Kasumi-1 (cell line): ENCODE data around the gene GNB1L.

Experiments
- DNase-seq, 2 experiments: peaks; one replicate each; lab custom pipeline; 2025; lab: John Stamatoyannopoulos, UW

The GNB1L gene

GRCh38 chr22:19760951-19761724, 93.5 kb downstream of the GNB1L start:
- DNase-seq = no peak

DNA sequence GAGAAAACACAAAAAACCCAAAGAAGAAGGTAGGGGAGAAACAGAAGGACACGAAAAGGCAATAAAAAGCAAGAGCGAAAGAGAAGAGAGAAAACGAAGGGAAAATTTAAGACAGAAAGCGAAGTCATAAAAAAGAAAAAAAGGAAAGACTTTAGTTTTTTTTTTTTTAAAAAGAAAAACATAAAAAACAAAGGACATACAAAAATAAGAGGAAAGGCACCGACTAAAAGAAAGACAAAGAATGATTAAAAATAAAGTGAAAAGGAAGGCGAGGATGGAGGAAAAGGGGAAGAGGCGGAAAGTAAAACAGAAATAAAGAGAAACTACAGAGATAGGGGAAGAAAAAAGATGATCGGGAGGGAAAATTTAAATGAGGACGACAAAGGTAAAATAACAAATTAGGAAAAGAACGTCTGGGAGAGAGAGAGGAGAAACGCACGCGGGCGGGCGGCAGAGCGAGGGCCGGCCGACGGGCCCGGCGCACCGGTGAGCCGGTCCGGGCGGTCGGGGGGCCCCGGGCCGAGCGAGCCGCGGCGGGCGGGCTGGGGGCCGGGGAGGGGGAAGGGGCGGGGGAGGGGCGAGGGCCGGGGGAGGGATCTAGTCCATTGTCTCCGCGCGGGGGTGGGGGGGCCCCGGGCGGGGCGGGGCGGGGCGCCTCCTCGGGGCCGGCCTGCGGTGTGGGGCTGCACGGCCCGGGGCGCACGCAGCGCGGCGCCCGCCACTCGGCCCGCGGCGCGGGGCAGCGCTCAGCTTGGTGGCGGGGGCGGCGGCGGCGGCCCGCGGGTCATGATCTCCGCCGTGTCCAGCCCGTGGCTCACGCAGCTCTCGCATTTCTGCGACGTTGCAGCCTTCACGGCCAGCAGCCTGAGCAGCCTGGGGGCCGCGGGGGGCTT, 94.4 kb downstream of the GNB1L start, which contains the start of gene TBX1:
Gene TBX1, plus strand, starts transcription at position 721 of the 893 bp plus-strand sequence. Its CDS starts 66 bp downstream, at position 787.
- DNase-seq = peak; percentile 7 to 50

DNA sequence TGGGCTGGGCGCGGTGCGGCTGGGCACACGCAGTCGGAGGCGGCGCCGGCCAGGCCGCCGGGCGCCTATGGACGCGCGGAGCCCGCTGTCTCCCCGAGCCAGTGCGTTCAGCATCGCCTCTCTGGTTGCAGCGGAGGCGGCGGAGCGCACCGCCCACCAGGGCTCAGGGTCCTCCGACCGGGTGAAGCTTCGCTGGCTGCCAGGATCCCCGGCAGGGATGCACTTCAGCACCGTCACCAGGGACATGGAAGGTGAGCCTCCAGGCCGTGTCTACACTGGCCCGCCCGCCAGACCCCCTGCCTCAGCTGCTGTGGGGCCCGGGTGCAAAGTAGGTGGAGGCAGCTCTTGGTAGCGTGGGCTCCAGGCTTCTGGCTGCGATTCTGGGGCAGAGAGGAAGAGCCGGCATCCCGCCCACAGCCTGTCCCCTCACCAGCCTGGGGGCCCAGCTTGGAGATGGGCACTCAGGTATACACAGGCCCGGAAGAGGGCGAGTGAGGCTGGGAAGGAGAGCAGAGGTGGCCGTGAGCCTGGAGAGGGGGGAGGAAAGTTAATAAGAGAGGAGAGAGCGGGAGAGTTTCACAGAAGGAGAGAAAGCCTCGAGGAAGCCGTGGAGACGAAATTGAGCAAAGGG, 95.1 kb downstream of the GNB1L start:
- DNase-seq = no peak

DNA sequence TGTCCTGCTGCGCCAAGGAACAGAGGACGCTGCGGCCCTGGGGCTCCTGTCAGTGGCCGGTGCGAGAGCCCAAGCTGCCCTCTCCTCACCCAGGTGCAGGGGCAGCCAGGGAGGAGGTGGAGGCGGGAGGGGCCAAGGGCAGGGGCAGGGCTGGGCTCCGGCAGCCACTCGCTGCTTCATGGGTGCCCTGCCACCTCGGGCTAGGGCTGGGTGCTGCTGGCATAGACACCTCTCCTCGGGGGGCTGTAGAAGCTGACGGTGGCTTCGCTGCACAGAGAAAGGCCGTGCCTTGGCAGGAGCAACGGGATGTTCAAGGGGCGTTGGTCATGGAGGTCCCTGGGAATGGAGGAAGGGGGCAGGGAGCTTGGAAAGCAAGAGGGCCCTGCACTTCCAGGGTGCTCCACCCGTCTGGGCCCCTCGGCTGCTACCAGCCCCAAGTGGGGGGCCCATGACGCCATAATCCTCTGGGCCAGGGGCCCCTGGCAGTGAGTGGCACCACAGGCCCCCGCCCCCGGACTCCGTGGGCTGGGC, 95.7 kb downstream of the GNB1L start:
- DNase-seq = no peak

DNA sequence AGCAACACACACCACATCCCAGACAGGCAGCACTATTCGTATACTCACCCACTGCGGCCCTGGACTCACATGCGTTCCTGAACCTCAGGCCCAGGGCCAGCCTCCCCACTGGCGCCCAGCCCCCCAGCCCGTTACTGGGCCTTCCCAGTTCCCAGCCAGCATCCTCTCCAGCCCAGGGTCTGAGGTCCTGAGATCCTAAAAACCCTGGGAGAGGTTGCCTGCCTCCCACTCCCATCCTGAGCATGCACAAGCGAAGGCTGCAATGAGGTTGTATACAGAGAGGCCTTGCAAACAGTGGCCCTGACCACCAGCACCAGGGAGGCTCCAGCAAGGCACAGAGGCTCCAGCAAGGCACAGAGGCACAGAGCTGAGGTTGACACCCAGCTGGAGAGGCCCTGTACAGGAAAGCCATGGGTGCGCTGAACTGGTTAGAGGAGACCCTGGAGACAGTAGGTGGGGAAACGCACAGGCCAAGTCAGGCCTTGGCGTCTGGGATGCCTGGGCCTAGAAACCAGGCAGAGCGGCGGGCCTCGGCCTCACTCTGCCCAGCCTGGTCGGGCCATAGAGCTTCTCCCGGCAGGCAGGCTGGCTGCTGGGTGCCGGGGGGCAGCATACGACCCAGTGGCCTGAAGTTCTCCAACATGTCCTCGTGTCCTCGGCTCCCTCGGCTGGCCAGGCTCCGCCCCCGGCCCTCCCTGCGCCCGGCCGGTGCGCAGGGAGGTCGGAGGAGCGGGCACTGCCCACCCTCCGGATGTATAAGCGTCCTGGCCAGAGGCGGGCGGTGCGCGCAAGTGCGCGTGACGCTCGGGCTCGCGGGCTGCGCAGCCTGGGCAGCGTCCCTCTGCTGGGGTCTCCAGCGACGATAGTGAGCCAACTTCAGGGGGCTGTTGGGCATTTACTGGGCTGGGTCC, 96.4 kb downstream of the GNB1L start:
- DNase-seq = no peak

GRCh38 chr22:19757140-19757984, 97.3 kb downstream of the GNB1L start:
- DNase-seq = peak; percentile 52 to 64

GRCh38 chr22:19756288-19757128, 98.2 kb downstream of the GNB1L start:
- DNase-seq = peak; percentile 8 to 39

- DNase-seq = no peak
Measured at GRCh38 chr22:19755722-19756287, 98.9 kb downstream of the GNB1L start.

DNA sequence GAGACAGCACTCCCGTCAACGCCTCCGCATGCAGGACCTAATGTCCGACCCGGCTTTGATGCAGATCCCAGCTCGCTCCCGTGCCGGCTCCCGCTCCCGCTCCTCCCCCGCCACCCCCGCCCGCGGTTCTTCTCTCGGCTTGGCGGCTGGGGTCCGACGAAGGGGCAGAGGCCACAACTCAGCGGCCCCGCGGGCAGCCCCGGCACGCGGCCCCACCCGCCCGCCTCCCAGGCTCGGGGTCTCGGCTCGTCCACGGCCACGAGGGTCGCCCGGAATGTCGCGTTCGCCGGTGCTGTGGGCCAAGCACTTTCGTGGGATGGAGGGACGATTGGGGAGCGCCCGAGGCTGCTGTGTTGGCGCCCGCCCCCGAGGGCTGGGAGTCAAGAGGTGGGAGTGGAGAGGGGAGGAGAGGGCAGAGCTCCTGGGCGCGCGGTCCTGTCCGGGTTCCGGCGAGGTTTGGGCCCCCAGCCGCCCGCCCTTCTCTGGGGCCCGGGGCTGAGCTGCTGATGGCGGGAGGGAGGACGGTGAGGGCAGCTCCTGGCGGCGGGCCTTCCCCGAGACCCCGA, 99.4 kb downstream of the GNB1L start:
- DNase-seq = no peak

- no peak for DNase-seq
Measured at GRCh38 chr22:19754701-19755144, 100.0 kb downstream of the GNB1L start.

DNA sequence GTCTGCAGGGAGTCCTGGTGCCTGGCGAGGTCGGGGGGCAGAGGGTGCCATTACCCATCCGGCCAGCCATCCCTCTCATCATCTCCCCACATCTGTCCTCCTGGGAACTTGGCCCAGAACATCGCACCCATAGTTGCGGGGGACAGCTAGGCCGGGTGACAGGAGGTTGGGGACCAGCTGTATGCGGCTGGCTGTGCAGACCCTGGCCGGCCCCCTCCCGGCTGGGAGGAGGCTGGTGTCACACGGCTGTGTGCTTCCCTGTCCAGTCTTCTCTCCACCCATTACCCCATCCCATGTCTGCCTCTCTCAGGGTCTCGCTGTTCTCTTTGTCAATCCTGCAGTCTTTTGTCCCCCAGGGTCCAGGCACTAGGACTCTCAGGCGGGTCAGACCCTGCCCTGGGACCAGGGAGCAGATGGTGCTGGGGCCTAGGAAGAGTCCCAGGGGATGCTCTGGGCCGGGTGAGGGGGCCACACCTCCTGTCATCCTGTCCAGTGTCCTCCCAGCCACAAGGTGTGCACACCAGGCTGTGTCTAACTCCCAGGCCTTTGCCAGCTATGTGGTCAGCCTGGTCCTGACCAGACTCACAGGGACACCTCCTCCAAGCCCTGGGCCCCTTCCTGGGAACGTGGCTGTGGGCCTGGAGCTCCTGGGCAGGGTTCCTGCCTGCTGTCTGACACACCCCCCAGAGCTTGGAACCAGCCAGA, 100.5 kb downstream of the GNB1L start:
- DNase-seq = no peak

GRCh38 chr22:19753090-19753842, 101.4 kb downstream of the GNB1L start:
- DNase-seq = no peak

DNA sequence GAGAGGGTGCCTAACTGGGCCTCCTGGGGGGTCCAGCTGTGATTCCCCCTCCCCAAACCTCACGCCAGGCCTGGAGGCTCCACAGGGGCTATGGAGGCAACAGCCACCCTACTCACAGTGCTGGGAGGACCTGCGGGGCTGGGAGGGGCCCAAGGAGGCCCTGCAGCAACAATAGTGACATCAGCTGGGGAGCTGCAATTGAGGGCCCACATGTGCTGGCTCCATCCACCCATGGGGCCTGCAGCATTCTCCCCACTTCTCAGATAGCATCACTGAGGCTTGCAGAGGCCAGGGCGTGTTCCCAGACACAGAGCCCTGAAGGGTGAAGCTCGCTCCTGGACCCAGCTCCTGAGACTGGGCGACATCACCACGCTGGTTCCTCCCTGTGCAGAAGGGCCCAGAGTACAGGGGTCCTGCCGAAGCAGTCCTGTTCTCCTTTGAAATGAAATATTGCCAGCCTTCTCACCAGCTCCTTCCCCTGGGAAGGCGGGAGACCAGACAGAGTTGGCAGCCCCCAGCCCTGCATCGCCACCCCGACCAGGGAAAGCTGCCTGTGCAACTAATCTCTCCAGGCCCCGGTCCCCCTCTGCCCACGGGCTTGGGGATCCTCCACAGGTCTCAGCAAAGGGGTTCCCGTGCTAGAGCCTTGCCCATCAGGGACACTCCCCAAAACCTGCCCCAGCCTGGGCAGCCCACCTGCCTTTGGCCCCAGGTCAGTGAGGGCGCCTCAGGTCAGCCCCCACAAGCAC, 103.0 kb downstream of the GNB1L start:
- no peak for DNase-seq

- DNase-seq = no peak
Measured at GRCh38 chr22:19750507-19751490, 103.9 kb downstream of the GNB1L start.

DNA sequence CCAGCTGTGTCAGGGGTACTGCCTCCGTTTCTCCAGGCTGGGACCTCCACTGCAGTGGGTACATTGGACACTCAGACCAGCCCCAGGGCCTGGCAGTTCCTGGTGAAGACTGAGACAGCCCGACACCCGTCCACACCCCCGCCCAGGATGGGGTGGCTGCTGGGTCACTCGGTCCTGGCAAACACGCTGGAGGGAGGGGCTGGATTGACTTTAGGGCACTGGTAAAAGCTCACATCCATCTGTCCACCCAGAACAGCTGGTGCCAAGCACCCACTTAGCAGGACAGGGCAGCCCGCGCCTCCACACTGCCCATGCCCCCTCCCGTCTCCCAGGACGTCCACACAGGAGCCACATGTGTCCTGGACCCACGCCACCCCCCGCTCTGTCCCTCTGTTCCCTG, 104.8 kb downstream of the GNB1L start:
- DNase-seq = no peak
